AG09309 (cell line): ENCODE measurements around the gene NTN4.
A peak's percentile ranks its signal among the peaks of the same experiment; 100 is the strongest.

ENCODE experiments used
- DNase-seq: peaks from one replicate; pipeline ENCODE4 v3.0.0-alpha.2; 2010; ENCODE audit warnings: low read depth
- H3K4me3 ChIP-seq: 2 replicates; pipeline ENCODE4 v1.5.1; 2011; ENCODE audit warnings: mild to moderate bottlenecking, low read depth, low read length, moderate library complexity; ENCODE audit not compliant: control insufficient read depth
- TF ChIP-seq, protein P1 (sequence below): IDR thresholded peaks from 2 replicates; pipeline ENCODE4 v1.5.1; 2011; ENCODE audit warnings: mild to moderate bottlenecking, low read depth, low read length, inconsistent platforms; ENCODE audit not compliant: insufficient read depth, control insufficient read depth; ENCODE audit errors: missing control alignments

NTN4 gene

GRCh38 chr12:95613021-95613420 is 177.5 kb downstream of the NTN4 start:
- H3K4me3 ChIP-seq, result no peak overlapping the region
- no peak for DNase-seq
- TF ChIP-seq, protein P1, sequence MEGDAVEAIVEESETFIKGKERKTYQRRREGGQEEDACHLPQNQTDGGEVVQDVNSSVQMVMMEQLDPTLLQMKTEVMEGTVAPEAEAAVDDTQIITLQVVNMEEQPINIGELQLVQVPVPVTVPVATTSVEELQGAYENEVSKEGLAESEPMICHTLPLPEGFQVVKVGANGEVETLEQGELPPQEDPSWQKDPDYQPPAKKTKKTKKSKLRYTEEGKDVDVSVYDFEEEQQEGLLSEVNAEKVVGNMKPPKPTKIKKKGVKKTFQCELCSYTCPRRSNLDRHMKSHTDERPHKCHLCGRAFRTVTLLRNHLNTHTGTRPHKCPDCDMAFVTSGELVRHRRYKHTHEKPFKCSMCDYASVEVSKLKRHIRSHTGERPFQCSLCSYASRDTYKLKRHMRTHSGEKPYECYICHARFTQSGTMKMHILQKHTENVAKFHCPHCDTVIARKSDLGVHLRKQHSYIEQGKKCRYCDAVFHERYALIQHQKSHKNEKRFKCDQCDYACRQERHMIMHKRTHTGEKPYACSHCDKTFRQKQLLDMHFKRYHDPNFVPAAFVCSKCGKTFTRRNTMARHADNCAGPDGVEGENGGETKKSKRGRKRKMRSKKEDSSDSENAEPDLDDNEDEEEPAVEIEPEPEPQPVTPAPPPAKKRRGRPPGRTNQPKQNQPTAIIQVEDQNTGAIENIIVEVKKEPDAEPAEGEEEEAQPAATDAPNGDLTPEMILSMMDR, result no peak

DNA sequence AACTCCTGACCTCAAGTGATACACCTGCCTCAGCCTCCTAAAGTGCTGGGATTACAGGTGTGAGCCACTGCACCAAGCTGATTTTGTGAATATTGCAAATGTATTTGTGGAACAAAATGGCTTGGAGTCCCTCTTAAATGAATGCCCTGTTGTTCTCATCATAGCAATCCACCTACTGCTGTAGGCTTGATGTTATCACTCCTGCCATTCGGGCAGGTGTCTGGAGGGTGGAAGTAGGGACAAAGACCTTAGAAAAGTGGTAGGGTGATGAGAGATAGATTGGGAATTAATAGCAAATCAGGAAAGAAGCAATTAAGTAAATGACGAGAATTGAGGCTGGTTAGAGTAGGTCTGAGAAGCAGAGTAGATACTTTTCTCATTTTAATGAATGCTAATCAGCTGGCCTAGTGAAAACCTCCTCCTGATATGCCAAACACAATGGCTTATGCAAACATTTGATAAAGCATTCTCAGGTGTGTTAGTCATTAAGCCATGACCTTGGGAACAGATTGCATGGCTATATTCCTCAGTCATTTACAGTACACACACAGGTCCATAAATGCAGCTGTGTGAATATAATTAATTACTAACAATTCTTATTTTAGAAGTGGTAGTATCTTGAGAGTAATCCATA is 178.8 kb downstream of the NTN4 start:
- DNase-seq, result no peak
- no peak overlapping the region for H3K4me3 ChIP-seq
- TF ChIP-seq, protein P1, result no peak

- DNase-seq, result peak; percentile 84
- TF ChIP-seq, protein P1, result no peak
- no peak overlapping the region for H3K4me3 ChIP-seq
These were observed 182.1 kb downstream of the NTN4 start for GRCh38 chr12:95608252-95609033.
